ENCODE measurements around the gene PARL.

DNA sequence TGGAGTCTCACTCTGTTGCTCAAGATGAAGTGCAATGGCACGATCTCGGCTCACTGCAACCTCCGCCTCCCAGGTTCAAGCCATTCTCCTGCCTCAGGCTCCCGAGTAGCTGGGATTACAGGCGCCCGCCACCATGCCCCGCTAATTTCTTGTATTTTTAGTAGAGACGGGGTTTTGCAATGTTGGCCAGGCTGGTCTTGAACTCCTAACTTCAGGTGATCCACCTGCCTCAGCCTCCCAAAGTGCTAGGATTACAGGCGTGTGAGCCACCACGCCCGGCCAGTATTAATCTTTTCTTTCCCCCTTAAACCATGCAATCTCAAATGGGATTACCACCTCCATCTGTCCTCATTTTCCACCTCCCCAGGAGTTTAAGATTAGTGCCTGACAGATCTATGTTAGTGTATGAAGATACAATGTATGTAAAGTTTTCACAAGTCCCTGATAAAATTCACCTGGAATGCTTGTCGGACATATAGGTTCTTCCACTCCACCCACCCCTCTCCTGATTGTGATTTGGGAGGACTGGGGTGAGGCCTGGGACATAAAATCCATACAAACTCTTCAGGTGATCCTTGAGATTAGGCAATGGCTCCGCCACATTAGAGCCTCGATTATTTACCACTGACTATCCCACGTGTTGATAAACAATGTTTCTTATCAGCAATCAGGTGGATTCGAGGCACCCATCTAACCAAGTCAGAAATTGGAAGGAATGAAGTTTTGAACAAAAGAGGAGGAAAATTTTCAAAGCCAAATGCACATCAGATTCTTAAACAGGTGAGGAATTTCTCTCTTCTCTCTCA, 1.2 kb downstream of the PARL start:
- TF ChIP-seq CTCF (IDR thresholded peaks at IDR 0.05; ENCODE audit: poor library complexity) (no peak), EZH2 (IDR thresholded peaks at IDR 0.05; ENCODE audit: borderline replicate concordance) (no peak)

All from hepatocyte (in vitro differentiated cells).